ENCODE data around the gene DNM2.

- TF ChIP-seq POLR2A (IDR thresholded peaks at IDR 0.05): no peak
- no peak for TF ChIP-seq CTCF (IDR thresholded peaks at IDR 0.05)
Measured at GRCh38 chr19:10797078-10797477, 79.2 kb downstream of the DNM2 start.
